Calu3 (cell line): Measurements from ENCODE around the gene CD6. TPM values are rescaled to one million over a fixed set of nuclear protein-coding genes. Genes with fewer than 3 reads are reported as not detected.
A peak's percentile ranks its signal among the peaks of the same experiment; 100 is the strongest.

Experiments
- BruUV-seq: library from RNA; stranded (reverse); fragments of 400-500 nt; replicated peaks from 2 replicates; lab custom pipeline; 2021; lab: Mats Ljungman, UMichigan
- CTCF ChIA-PET: fragments of 300-600 bp; sonication (Branson Sonifier 250); formaldehyde crosslinking; loops from one replicate; lab custom pipeline; 2022; ENCODE audit warnings: antibody characterized with exemption; lab: Charles Lee
- DNase-seq: peaks from one replicate; pipeline ENCODE4 v3.0.0; 2022
- H3K27ac Mint-ChIP-seq: one replicate; pipeline ENCODE4 v1.8.0; 2022; ENCODE audit warnings: mixed read lengths; ENCODE audit not compliant: unreplicated experiment
- H3K27me3 Mint-ChIP-seq: one replicate; pipeline ENCODE4 v1.8.0; 2022; ENCODE audit warnings: mixed read lengths; ENCODE audit not compliant: unreplicated experiment
- H3K36me3 Mint-ChIP-seq: one replicate; pipeline ENCODE4 v1.8.0; 2022; ENCODE audit warnings: mild to moderate bottlenecking, moderate library complexity, mixed read lengths; ENCODE audit not compliant: insufficient read depth, unreplicated experiment
- H3K4me1 Mint-ChIP-seq: one replicate; pipeline ENCODE4 v1.8.0; 2022; ENCODE audit warnings: mild to moderate bottlenecking, low read depth, mixed read lengths; ENCODE audit not compliant: unreplicated experiment
- H3K4me3 Mint-ChIP-seq: one replicate; pipeline ENCODE4 v1.8.0; 2022; ENCODE audit warnings: mild to moderate bottlenecking, low read depth, moderate library complexity, mixed read lengths; ENCODE audit not compliant: unreplicated experiment
- H3K9me3 Mint-ChIP-seq: one replicate; pipeline ENCODE4 v1.8.0; 2022; ENCODE audit warnings: low read depth, mixed read lengths; ENCODE audit not compliant: unreplicated experiment
- intact Hi-C: fragments of 100-400 bp; cut with micrococcal nuclease; formaldehyde crosslinking; loops from one replicate; pipeline ENCODE4 v1.10.0; 2022; ENCODE audit not compliant: unreplicated experiment
- total RNA-seq: library from RNA; stranded (reverse); gene quantifications from 2 replicates; pipeline ENCODE4 v1.2.3, GENCODE V29; 2022
- TF ChIP-seq, protein P1 (sequence below): fragments of 200-600 bp; IDR thresholded peaks from one replicate; pipeline ENCODE4 v1.8.0; 2022; ENCODE audit warnings: antibody characterized with exemption; ENCODE audit not compliant: unreplicated experiment

Gene CD6
- total RNA-seq, 1 experiment from 2014 or later, result 0.26 TPM

DNA sequence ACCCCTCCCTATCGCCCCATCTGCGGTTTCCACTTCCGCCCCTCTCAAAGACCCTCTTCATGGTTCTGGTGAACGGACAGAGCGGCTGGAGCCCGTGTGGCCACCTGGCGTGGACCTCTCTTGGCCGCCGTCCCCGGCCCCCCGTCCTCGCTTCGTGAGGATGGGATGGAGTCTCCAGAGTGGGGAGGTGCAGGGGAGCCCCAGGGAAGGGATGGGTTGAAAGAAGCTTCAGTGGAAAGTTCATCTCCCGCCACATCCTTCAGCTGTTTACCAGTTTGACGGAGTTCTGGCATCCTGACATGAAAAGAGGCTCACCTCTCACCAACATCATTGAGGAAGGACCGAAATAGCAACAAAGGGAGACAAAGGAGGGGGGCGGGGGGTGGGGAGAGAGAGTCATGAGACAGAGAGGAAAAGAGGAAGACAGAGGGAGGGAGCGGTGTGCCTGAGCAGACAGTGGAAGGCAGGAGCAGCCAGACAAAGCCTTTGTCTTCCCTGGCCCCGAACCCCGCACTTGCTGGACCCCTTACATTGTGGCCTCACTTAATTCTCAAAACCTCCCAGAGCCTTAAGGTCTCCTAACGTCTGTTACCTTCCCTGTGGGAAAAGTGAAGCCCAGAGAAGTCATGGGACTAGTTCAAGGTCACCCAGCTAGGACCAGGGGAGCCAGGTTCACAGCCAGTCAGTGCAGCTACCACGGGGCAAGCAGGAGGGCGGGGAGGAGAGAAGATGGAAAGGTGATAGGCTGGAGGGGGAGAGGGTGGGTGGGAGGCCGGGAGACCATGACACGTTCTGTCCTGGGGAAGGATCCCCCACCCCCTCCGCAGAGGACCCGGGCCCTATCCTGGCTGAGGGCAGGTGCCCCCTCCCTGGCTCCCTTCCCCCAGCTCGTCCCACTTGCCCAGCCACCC is 54.9 kb downstream of the CD6 start:
- Mint-ChIP-seq H3K36me3 (no peaks in the 10 kb centered on the region), H3K27ac (no peak overlapping the region), H3K4me1 (peaks cover 9% of the 10 kb centered on the region), H3K27me3 (peaks cover 77% of the 10 kb centered on the region), H3K4me3 (no peak overlapping the region), H3K9me3 (no peaks in the 10 kb centered on the region)
- CTCF ChIA-PET, result interaction anchor here (0.6 kb wide), 2 partner anchors 19 to 169 kb away, joined by 3 read pairs; no protein-coding TSS in a partner anchor
- TF ChIP-seq, protein P1, sequence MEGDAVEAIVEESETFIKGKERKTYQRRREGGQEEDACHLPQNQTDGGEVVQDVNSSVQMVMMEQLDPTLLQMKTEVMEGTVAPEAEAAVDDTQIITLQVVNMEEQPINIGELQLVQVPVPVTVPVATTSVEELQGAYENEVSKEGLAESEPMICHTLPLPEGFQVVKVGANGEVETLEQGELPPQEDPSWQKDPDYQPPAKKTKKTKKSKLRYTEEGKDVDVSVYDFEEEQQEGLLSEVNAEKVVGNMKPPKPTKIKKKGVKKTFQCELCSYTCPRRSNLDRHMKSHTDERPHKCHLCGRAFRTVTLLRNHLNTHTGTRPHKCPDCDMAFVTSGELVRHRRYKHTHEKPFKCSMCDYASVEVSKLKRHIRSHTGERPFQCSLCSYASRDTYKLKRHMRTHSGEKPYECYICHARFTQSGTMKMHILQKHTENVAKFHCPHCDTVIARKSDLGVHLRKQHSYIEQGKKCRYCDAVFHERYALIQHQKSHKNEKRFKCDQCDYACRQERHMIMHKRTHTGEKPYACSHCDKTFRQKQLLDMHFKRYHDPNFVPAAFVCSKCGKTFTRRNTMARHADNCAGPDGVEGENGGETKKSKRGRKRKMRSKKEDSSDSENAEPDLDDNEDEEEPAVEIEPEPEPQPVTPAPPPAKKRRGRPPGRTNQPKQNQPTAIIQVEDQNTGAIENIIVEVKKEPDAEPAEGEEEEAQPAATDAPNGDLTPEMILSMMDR, result no peak
- DNase-seq, result no peak
- intact Hi-C loops, result no loop called here
- no TSS peak for BruUV-seq

DNA sequence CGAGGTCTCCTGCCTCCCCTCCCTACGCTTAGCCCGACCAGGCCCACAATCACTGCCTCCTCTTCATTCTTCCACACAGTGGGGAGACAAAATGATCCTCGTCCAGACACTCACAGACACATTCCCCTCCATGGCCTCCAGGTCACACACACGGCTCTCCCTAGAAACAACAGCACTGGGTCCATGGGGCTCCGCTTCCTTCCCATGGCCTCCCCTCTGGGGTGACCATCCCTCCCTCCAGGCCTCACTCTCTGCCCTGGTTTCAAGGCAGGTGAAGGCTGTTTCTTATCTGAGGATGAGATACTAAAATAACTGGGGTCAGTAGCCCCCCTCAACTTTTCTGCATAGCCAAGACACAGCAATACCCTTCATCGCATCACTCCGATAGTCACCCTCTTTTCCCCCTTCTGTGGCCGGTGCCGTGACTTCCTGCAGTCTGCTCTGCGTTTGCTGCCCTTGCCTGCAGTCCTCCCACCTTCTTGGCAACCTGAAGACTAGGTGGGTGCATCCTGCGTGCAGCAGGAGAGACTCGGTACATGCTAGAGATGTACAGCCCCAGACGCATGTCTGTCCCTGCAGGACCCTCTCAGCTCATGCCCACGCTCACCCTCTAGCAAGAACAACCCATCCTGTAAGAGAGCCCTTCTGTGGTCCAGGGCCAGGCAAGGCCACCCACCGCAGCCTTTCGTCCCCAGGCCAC is 55.8 kb downstream of the CD6 start:
- TF ChIP-seq, protein P1, result no peak
- intact Hi-C loops, result no loop called here
- peaks cover 9% of the 10 kb centered on the region for H3K4me1 Mint-ChIP-seq
- BruUV-seq, result no TSS peak
- peaks cover 75% of the 10 kb centered on the region for H3K27me3 Mint-ChIP-seq
- no peaks in the 10 kb centered on the region for H3K9me3 Mint-ChIP-seq
- H3K36me3 Mint-ChIP-seq, result no peaks in the 10 kb centered on the region
- H3K4me3 Mint-ChIP-seq, result no peak overlapping the region
- no peak for DNase-seq
- no peak overlapping the region for H3K27ac Mint-ChIP-seq
- CTCF ChIA-PET, result interaction anchor here (0.5 to 0.9 kb wide), 2 partner anchors 8 to 34 kb away, joined by 3 to 5 read pairs; no protein-coding TSS in a partner anchor

DNA sequence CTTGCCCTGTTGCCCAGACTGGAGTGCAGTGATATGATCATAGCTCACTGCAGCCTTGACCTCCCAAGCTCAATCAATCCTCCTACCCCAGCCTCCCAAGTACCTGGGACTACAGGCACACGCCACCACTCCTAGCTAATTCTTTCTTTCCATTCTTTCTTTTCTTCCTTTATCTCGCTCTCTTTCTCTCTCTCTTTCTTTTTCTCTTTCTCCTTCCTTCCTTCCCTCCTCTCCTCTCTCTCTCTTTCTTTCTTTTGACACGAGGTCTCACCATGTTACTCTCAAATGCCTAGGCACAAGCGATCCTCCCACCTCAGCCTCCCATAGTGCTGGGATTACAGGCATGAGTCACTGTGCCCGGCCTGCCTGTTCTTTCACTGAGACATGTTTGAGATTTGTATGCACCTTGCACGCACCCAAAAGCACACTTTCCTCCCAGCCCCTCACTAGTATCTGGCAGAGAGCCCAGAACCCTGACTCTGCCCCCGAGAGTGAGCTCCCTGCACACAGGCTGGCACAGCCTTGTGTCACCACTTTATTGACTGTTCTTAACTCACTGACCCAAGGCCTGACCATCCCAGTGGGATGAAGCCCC is 56.8 kb downstream of the CD6 start:
- H3K9me3 Mint-ChIP-seq, result no peaks in the 10 kb centered on the region
- H3K27ac Mint-ChIP-seq, result no peak overlapping the region
- TF ChIP-seq, protein P1, result no peak
- no peak overlapping the region for H3K4me3 Mint-ChIP-seq
- peaks cover 9% of the 10 kb centered on the region for H3K4me1 Mint-ChIP-seq
- peaks cover 65% of the 10 kb centered on the region for H3K27me3 Mint-ChIP-seq
- intact Hi-C loops, result no loop called here
- peak; percentile 48 for DNase-seq
- no TSS peak for BruUV-seq
- CTCF ChIA-PET, result interaction anchor here (0.7 to 0.9 kb wide), 3 partner anchors 9 to 105 kb away, joined by 3 to 5 read pairs (median 3); no protein-coding TSS in a partner anchor
- H3K36me3 Mint-ChIP-seq, result no peaks in the 10 kb centered on the region

DNA sequence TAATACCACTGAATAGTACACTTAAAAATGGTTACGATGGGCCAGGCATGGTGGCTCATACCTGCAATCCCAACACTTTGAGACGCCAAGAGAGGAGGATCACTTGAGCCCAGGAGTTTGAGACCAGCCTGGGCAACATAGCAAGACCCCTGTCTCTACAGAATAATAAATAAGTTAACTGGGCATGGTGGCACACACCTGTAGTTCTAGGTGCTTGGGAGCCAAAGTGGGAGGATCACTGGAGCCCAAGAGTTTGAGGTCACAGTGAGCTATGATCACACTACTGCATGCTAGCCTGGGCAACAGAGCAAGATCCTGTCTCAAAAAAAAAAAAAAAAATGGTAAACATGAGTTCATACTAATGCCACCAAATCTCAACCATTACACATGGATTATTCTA is 61.3 kb downstream of the CD6 start:
- DNase-seq, result no peak
- intact Hi-C loops, result no loop called here
- Mint-ChIP-seq H3K27ac (no peak overlapping the region), H3K36me3 (no peaks in the 10 kb centered on the region), H3K27me3 (peaks cover 32% of the 10 kb centered on the region), H3K4me1 (peaks cover 8% of the 10 kb centered on the region), H3K4me3 (no peak overlapping the region), H3K9me3 (no peaks in the 10 kb centered on the region)
- CTCF ChIA-PET, result no interaction called here
- BruUV-seq, result no TSS peak
- TF ChIP-seq, protein P1, result no peak
